HL-60 (cell line): ENCODE results near the gene EFNA3.

Experiments used
- DNase-seq, 2 experiments: peaks; one replicate each; pipeline ENCODE4 v3.0.0-alpha.2; 2010 to 2020; ENCODE audit warnings: low read depth in 1 of 2, low spot score in 1 of 2
- H3K27ac ChIP-seq: fragments of 250-450 bp; sonication (Bioruptor Pico); replicated peaks from 2 replicates; pipeline ENCODE4 v1.5.1; 2020; ENCODE audit warnings: mild to moderate bottlenecking, moderate library complexity
- H3K27me3 ChIP-seq: fragments of 250-450 bp; sonication (Bioruptor Pico); 2 replicates; pipeline ENCODE4 v1.5.1; 2021; ENCODE audit warnings: mild to moderate bottlenecking, moderate library complexity; ENCODE audit not compliant: insufficient read depth, poor library complexity, severe bottlenecking
- H3K4me3 ChIP-seq: replicated peaks from 2 replicates; pipeline ENCODE4 v1.5.1; 2011; ENCODE audit warnings: mild to moderate bottlenecking, control low read depth, low read length; ENCODE audit not compliant: insufficient read depth
- CTCF ChIP-seq: IDR thresholded peaks from one replicate; pipeline ENCODE4 v1.5.1; 2011; ENCODE audit warnings: low read length, control low read depth, inconsistent platforms; ENCODE audit not compliant: insufficient read depth
- GABPA ChIP-seq: IDR thresholded peaks from 2 replicates; pipeline ENCODE4 v1.6.1; 2012; ENCODE audit warnings: low read depth
- POLR2AphosphoS5 ChIP-seq: IDR thresholded peaks from 2 replicates; pipeline ENCODE4 v1.6.1; 2012; ENCODE audit warnings: low read depth
- REST ChIP-seq: IDR thresholded peaks from 2 replicates; pipeline ENCODE4 v1.6.1; 2012; ENCODE audit warnings: low read depth; ENCODE audit not compliant: insufficient replicate concordance
- SPI1 ChIP-seq: IDR thresholded peaks from 2 replicates; pipeline ENCODE4 v1.6.1; 2012; ENCODE audit warnings: low read depth, mild to moderate bottlenecking, borderline replicate concordance

EFNA3 gene

GRCh38 chr1:155124503-155125463 lies 46.1 kb downstream of the EFNA3 start:
- H3K27ac ChIP-seq = no peak overlapping the region
- DNase-seq = no peak
- H3K4me3 ChIP-seq = no peak overlapping the region
- peaks cover 31% of the 10 kb centered on the region for H3K27me3 ChIP-seq
- TF ChIP-seq SPI1 (no peak), POLR2AphosphoS5 (no peak), REST (no peak), GABPA (no peak), CTCF (no peak)

- no peak for DNase-seq
- peaks cover 31% of the 10 kb centered on the region for H3K27me3 ChIP-seq
- TF ChIP-seq CTCF = no peak
- no peak for TF ChIP-seq REST
- H3K4me3 ChIP-seq = no peak overlapping the region
- H3K27ac ChIP-seq = no peak overlapping the region
Measured at GRCh38 chr1:155125511-155125945, 46.9 kb downstream of the EFNA3 start.

GRCh38 chr1:155125946-155126555 lies 47.4 kb downstream of the EFNA3 start:
- H3K27ac ChIP-seq = no peak overlapping the region
- peaks cover 31% of the 10 kb centered on the region for H3K27me3 ChIP-seq
- DNase-seq = no peak
- TF ChIP-seq POLR2AphosphoS5 (no peak), REST (no peak), CTCF (no peak), GABPA (no peak), SPI1 (no peak)
- H3K4me3 ChIP-seq = no peak overlapping the region
